ENCODE data around the gene TFDP1.

The TFDP1 gene

GRCh38 chr13:113607056-113607888, 22.7 kb downstream of the TFDP1 start:
- Histone ChIP-seq H3K79me1 (ENCODE audit: low read depth, low read length) (peaks cover 42% of the 10 kb centered on the region), H3K4ac (ENCODE audit: low read length) (no peak overlapping the region), H3K23ac (ENCODE audit: low read depth, low read length, poor library complexity) (no peak overlapping the region), H2BK120ac (ENCODE audit: low read depth, low read length) (no peak overlapping the region), H3K18ac (ENCODE audit: low read length) (no peak overlapping the region), H4K91ac (ENCODE audit: low read depth, low read length, poor library complexity) (no peak overlapping the region), H3K14ac (ENCODE audit: low read length) (no peak overlapping the region), H3K27ac (replicated peaks; ENCODE audit: low read length) (no peak overlapping the region), H3K9ac (ENCODE audit: low read depth, low read length, poor library complexity) (peak overlapping the region; percentile 15), H3K4me1 (ENCODE audit: control insufficient read depth in 2 of 2, insufficient read depth in 1 of 2, low read depth in 1 of 2, low read length in 2 of 2) (peaks cover 0 to 7% of the 10 kb centered on the region in 2 donors), H3K4me2 (ENCODE audit: insufficient read depth, low read length, poor library complexity, severe bottlenecking) (no peak overlapping the region), H3K9me3 (replicated peaks in 1 of 2; ENCODE audit: control insufficient read depth in 2 of 2, insufficient read depth in 1 of 2, low read depth in 1 of 2, low read length in 2 of 2) (peaks cover 7 to 11% of the 10 kb centered on the region in 2 donors), H2AFZ (ENCODE audit: low read length) (no peak overlapping the region), H3K36me3 (replicated peaks in 1 of 2; ENCODE audit: control insufficient read depth in 2 of 2, insufficient read depth in 2 of 2, low read length in 2 of 2) (peaks cover 36 to 98% of the 10 kb centered on the region in 2 donors), H2AK5ac (ENCODE audit: low read depth, low read length) (no peak overlapping the region), H3K4me3 (ENCODE audit: low read length in 2 of 2) (no peak overlapping the region), H3K27me3 (ENCODE audit: control insufficient read depth in 3 of 3, insufficient read depth in 3 of 3, low read depth in 1 of 3, low read length in 3 of 3) (no peaks in the 10 kb centered on the region), H2BK15ac (ENCODE audit: low read length) (no peak overlapping the region), H4K8ac (ENCODE audit: low read depth, low read length) (no peak overlapping the region), H2BK5ac (ENCODE audit: low read length) (no peak overlapping the region), H2BK12ac (ENCODE audit: low read length) (peak overlapping the region; percentile 43)
- WGBS, 2 donors (ENCODE audit: extremely low coverage in 2 of 2, insufficient read length in 2 of 2, insufficient replicate concordance in 1 of 2): no CpG with 5 or more reads among the region's 28 CpGs
- no peak for DNase-seq (ENCODE audit: low spot score)

- Histone ChIP-seq H3K79me1 (ENCODE audit: low read depth, low read length) (peaks cover 38% of the 10 kb centered on the region), H3K36me3 (replicated peaks in 1 of 2; ENCODE audit: control insufficient read depth in 2 of 2, insufficient read depth in 2 of 2, low read length in 2 of 2) (peaks cover 36 to 98% of the 10 kb centered on the region in 2 donors), H4K91ac (ENCODE audit: low read depth, low read length, poor library complexity) (no peak overlapping the region), H2AK5ac (ENCODE audit: low read depth, low read length) (no peak overlapping the region), H3K4me1 (ENCODE audit: control insufficient read depth in 2 of 2, insufficient read depth in 1 of 2, low read depth in 1 of 2, low read length in 2 of 2) (peaks cover 0 to 3% of the 10 kb centered on the region in 2 donors), H3K27me3 (ENCODE audit: control insufficient read depth in 3 of 3, insufficient read depth in 3 of 3, low read depth in 1 of 3, low read length in 3 of 3) (no peaks in the 10 kb centered on the region), H3K23ac (ENCODE audit: low read depth, low read length, poor library complexity) (no peak overlapping the region), H2AFZ (ENCODE audit: low read length) (no peak overlapping the region), H3K27ac (replicated peaks; ENCODE audit: low read length) (no peak overlapping the region), H2BK12ac (ENCODE audit: low read length) (no peak overlapping the region), H3K4me3 (ENCODE audit: low read length in 2 of 2) (no peak overlapping the region), H3K4me2 (ENCODE audit: insufficient read depth, low read length, poor library complexity, severe bottlenecking) (no peak overlapping the region), H4K8ac (ENCODE audit: low read depth, low read length) (peak overlapping the region; percentile 87), H2BK15ac (ENCODE audit: low read length) (no peak overlapping the region), H2BK5ac (ENCODE audit: low read length) (no peak overlapping the region), H3K9ac (ENCODE audit: low read depth, low read length, poor library complexity) (peak overlapping the region; percentile 53), H3K4ac (ENCODE audit: low read length) (no peak overlapping the region), H3K18ac (ENCODE audit: low read length) (no peak overlapping the region), H3K9me3 (replicated peaks in 1 of 2; ENCODE audit: control insufficient read depth in 2 of 2, insufficient read depth in 1 of 2, low read depth in 1 of 2, low read length in 2 of 2) (peaks cover 7 to 11% of the 10 kb centered on the region in 2 donors), H3K14ac (ENCODE audit: low read length) (no peak overlapping the region), H2BK120ac (ENCODE audit: low read depth, low read length) (no peak overlapping the region)
- WGBS, 2 donors (ENCODE audit: extremely low coverage in 2 of 2, insufficient read length in 2 of 2, insufficient replicate concordance in 1 of 2): no CpG with 5 or more reads among the region's 25 CpGs
- no peak for DNase-seq (ENCODE audit: low spot score)
Measured at GRCh38 chr13:113607889-113608635, 23.5 kb downstream of the TFDP1 start.

- H2BK120ac ChIP-seq (ENCODE audit: low read depth, low read length): no peak overlapping the region
- peaks cover 0 to 1% (median 0%) of the 10 kb centered on the region in 3 experiments for H3K27me3 ChIP-seq (ENCODE audit: control insufficient read depth in 3 of 3, insufficient read depth in 3 of 3, low read depth in 1 of 3, low read length in 3 of 3)
- peaks cover 0 to 8% of the 10 kb centered on the region in 2 donors for H3K4me1 ChIP-seq (ENCODE audit: control insufficient read depth in 2 of 2, insufficient read depth in 1 of 2, low read depth in 1 of 2, low read length in 2 of 2)
- H3K4me2 ChIP-seq (ENCODE audit: insufficient read depth, low read length, poor library complexity, severe bottlenecking): no peak overlapping the region
- H2BK12ac ChIP-seq (ENCODE audit: low read length): peak overlapping the region; percentile 35
- peaks cover 11 to 12% of the 10 kb centered on the region in 2 donors for H3K9me3 ChIP-seq (replicated peaks in 1 of 2; ENCODE audit: control insufficient read depth in 2 of 2, insufficient read depth in 1 of 2, low read depth in 1 of 2, low read length in 2 of 2)
- no peak overlapping the region for H3K18ac ChIP-seq (ENCODE audit: low read length)
- H3K14ac ChIP-seq (ENCODE audit: low read length): peak overlapping the region; percentile 60
- no peak overlapping the region for H2AK5ac ChIP-seq (ENCODE audit: low read depth, low read length)
- peaks cover 44 to 98% of the 10 kb centered on the region in 2 donors for H3K36me3 ChIP-seq (replicated peaks in 1 of 2; ENCODE audit: control insufficient read depth in 2 of 2, insufficient read depth in 2 of 2, low read length in 2 of 2)
- no CpG with 5 or more reads among the region's 22 CpGs for WGBS, 2 donors (ENCODE audit: extremely low coverage in 2 of 2, insufficient read length in 2 of 2, insufficient replicate concordance in 1 of 2)
- no peak overlapping the region for H2AFZ ChIP-seq (ENCODE audit: low read length)
- no peak overlapping the region for H3K4ac ChIP-seq (ENCODE audit: low read length)
- peaks cover 44% of the 10 kb centered on the region for H3K79me1 ChIP-seq (ENCODE audit: low read depth, low read length)
- no peak for DNase-seq (ENCODE audit: low spot score)
- H3K27ac ChIP-seq (replicated peaks; ENCODE audit: low read length): no peak overlapping the region
- peak overlapping the region; percentile 69 for H3K23ac ChIP-seq (ENCODE audit: low read depth, low read length, poor library complexity)
- H2BK15ac ChIP-seq (ENCODE audit: low read length): no peak overlapping the region
- peak overlapping the region; percentile 67 for H2BK5ac ChIP-seq (ENCODE audit: low read length)
- no peak overlapping the region for H4K91ac ChIP-seq (ENCODE audit: low read depth, low read length, poor library complexity)
- peak overlapping the region in 1 of 2 donors; percentile 18 for H3K4me3 ChIP-seq (ENCODE audit: low read length in 2 of 2)
- no peak overlapping the region for H4K8ac ChIP-seq (ENCODE audit: low read depth, low read length)
- no peak overlapping the region for H3K9ac ChIP-seq (ENCODE audit: low read depth, low read length, poor library complexity)
Measured at GRCh38 chr13:113608967-113609533, 24.5 kb downstream of the TFDP1 start.

All from neuronal stem cell (in vitro differentiated cells).